ENCODE data around the gene GDF7. TPM values are rescaled to one million over a fixed set of nuclear protein-coding genes. Genes with fewer than 3 reads are reported as not detected.

Gene GDF7
- total and polyA plus RNA-seq, 2 of the 8 experiments (the other 6 are each of a cell fraction or from before 2014, with no cell fraction given): 0.04 to 0.06 TPM

GRCh38 chr2:20717641-20718040 lies 50.7 kb downstream of the GDF7 start:
- Histone ChIP-seq H3K79me2 (ENCODE audit: control insufficient read depth in 1 of 2, insufficient read depth in 2 of 2, low read length in 2 of 2) (no peaks in the 10 kb centered on the region), H3K36me3 (ENCODE audit: control insufficient read depth in 2 of 4, insufficient read depth in 4 of 4, low read length in 3 of 4) (no peaks in the 10 kb centered on the region), H3K14ac (ENCODE audit: insufficient read length) (no peak overlapping the region), H4K5ac (ENCODE audit: insufficient read length, low read depth, low read length) (no peak overlapping the region), H2BK120ac (replicated peaks; ENCODE audit: low read depth, low read length) (no peak overlapping the region), H2BK15ac (ENCODE audit: low read length) (no peak overlapping the region), H2BK20ac (ENCODE audit: low read length) (no peak overlapping the region), H3K23ac (ENCODE audit: insufficient read length) (no peak overlapping the region), H3K79me1 (ENCODE audit: low read depth, low read length) (no peaks in the 10 kb centered on the region), H2AK5ac (ENCODE audit: low read depth, low read length) (no peak overlapping the region), H3K18ac (ENCODE audit: extremely low read depth, low read length) (no peak overlapping the region), H3K23me2 (ENCODE audit: low read depth, low read length) (no peaks in the 10 kb centered on the region), H4K8ac (ENCODE audit: extremely low read depth, insufficient read depth, low read length) (no peak overlapping the region), H2AFZ (ENCODE audit: low read length) (no peak overlapping the region), H2BK12ac (ENCODE audit: low read depth, low read length) (no peak overlapping the region), H3K27ac (ENCODE audit: low read depth, low read length) (no peak overlapping the region), H4K20me1 (replicated peaks in 1 of 2; ENCODE audit: control insufficient read depth in 1 of 2, insufficient read depth in 2 of 2, low read length in 2 of 2) (no peaks in the 10 kb centered on the region), H3K4me3 (ENCODE audit: extremely low read depth in 1 of 4, insufficient read depth in 2 of 4, low read depth in 3 of 4, low read length in 4 of 4) (no peak overlapping the region), H3K27me3 (replicated peaks in 1 of 4; ENCODE audit: control insufficient read depth in 3 of 4, extremely low read depth in 1 of 4, insufficient read depth in 3 of 4, low read length in 3 of 4) (no peaks in the 10 kb centered on the region), H3K4me2 (ENCODE audit: insufficient read depth in 1 of 2, low read depth in 2 of 2, low read length in 2 of 2) (no peak overlapping the region), H3K4ac (replicated peaks; ENCODE audit: insufficient read length, low read depth, low read length) (no peak overlapping the region), H3K9me3 (ENCODE audit: insufficient read depth in 2 of 2, low read depth in 1 of 2, low read length in 1 of 2) (no peaks in the 10 kb centered on the region), H3K4me1 (replicated peaks in 1 of 4; ENCODE audit: control insufficient read depth in 3 of 4, insufficient read depth in 4 of 4, low read length in 3 of 4) (no peaks in the 10 kb centered on the region), H4K91ac (replicated peaks; ENCODE audit: insufficient read length, low read length) (no peak overlapping the region), H3K9ac (replicated peaks in 1 of 4; ENCODE audit: extremely low read depth in 1 of 4, low read depth in 3 of 4, low read length in 3 of 4) (no peak overlapping the region), H3K56ac (replicated peaks; ENCODE audit: insufficient read length, low read depth, low read length) (no peak overlapping the region), H2BK5ac (ENCODE audit: low read depth, low read length) (no peak overlapping the region)
- FAIRE-seq (no peak), DNase-seq (ENCODE audit: low read depth in 1 of 2, low spot score in 2 of 2) (no peak)
- CTCF ChIA-PET (ENCODE audit: partially characterized antibody): no interaction called here
- POLR2A ChIA-PET (ENCODE audit: partially characterized antibody): no interaction called here
- TF ChIP-seq NRF1 (IDR thresholded peaks at IDR 0.05; ENCODE audit: low read depth, low read length): no peak
- no peak for TF ChIP-seq SP2 (IDR thresholded peaks at IDR 0.05; ENCODE audit: low read length)
- TF ChIP-seq CHD2 (IDR thresholded peaks at IDR 0.05; ENCODE audit: low read length): no peak
- TF ChIP-seq KDM4A (IDR thresholded peaks at IDR 0.05; ENCODE audit: low read depth, low read length, severe bottlenecking): no peak
- TF ChIP-seq E2F6 (IDR thresholded peaks at IDR 0.05): no peak
- 88% methylated on average over 1 of the region's 1 CpG; no CpG with 5 or more reads in 1 of the 2 experiments for WGBS, 2 experiments (ENCODE audit: extremely low coverage in 1 of 2, insufficient coverage in 1 of 2, insufficient read length in 1 of 2, insufficient replicate concordance in 2 of 2, low coverage in 1 of 2, low lambda C conversion rate in 2 of 2, missing lambda C conversion rate in 1 of 2)

Data from H1 (cell line).